Lower leg skin (tissue), 3 donors: ENCODE measurements around the gene CADM1.

ENCODE experiments used
- CTCF ChIP-seq, 3 donors: fragments of 450-650 bp; IDR thresholded peaks; one replicate each; pipeline ENCODE4 v1.5.1; 2016; ENCODE audit warnings: antibody characterized with exemption in 3 of 3, mild to moderate bottlenecking in 3 of 3, moderate library complexity in 2 of 3
- POLR2A ChIP-seq, 2 donors: fragments of 450-650 bp; IDR thresholded peaks; one replicate each; pipeline ENCODE4 v1.6.1; 2016 to 2017; ENCODE audit warnings: antibody characterized with exemption in 2 of 2, mild to moderate bottlenecking in 1 of 2, moderate library complexity in 1 of 2

GRCh38 chr11:115213007-115213406, 291.2 kb downstream of the CADM1 start:
- TF ChIP-seq CTCF (IDR thresholded peaks at IDR 0.05) (no peak), POLR2A (IDR thresholded peaks at IDR 0.05) (no peak)
